NCI-H345 (cell line): ENCODE results near the gene LIG4.

Experiments used
- DNase-seq: peaks from one replicate; lab custom pipeline; 2025; lab: John Stamatoyannopoulos, UW

LIG4 gene

GRCh38 chr13:108194435-108194936, 20.9 kb downstream of the LIG4 start:
- DNase-seq, result no peak

GRCh38 chr13:108193806-108194205, 21.5 kb downstream of the LIG4 start:
- no peak for DNase-seq

GRCh38 chr13:108190897-108191296, 24.4 kb downstream of the LIG4 start:
- no peak for DNase-seq

GRCh38 chr13:108188260-108188659, 27.1 kb downstream of the LIG4 start:
- no peak for DNase-seq

GRCh38 chr13:108185223-108185622, 30.1 kb downstream of the LIG4 start:
- DNase-seq, result no peak

- no peak for DNase-seq
These were observed 32.7 kb downstream of the LIG4 start for GRCh38 chr13:108182652-108183051.

GRCh38 chr13:108178078-108178477, 37.3 kb downstream of the LIG4 start:
- DNase-seq, result no peak

- DNase-seq, result no peak
These were observed 38.6 kb downstream of the LIG4 start for GRCh38 chr13:108176685-108177274.

- DNase-seq, result no peak
These were observed 46.4 kb downstream of the LIG4 start for GRCh38 chr13:108168929-108169328.

- DNase-seq, result no peak
These were observed 49.3 kb downstream of the LIG4 start for GRCh38 chr13:108166078-108166477.

GRCh38 chr13:108158746-108159145, 56.6 kb downstream of the LIG4 start:
- DNase-seq, result no peak
